ENCODE measurements around the gene GABPA. TPM values are rescaled to one million over a fixed set of nuclear protein-coding genes. Genes with fewer than 3 reads are reported as not detected.

GABPA gene
- total RNA-seq, 1 donor from 2014 or later, result 16.2 TPM

DNA sequence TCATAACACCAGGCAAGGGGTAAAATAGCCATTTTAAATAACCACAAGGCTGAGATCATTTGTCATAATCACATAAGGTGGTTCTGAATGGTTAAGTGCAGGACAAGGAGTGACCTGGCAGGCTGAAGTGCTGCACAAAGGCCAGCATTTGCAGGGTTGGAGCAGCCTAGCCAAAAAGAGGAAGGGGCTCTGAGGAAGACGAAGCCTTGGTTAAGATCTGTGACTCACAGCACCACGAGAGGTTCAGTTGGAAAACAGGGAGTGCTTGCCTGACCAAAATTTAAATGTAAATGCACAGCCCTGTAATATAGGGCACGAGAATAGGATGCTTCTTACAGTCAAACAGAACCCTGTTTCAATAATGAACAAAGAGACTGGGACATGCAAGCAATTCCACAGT is 12.1 kb upstream of the GABPA start:
- Mint-ChIP-seq H3K36me3 (ENCODE audit: unreplicated experiment) (no peaks in the 10 kb centered on the region), H3K4me1 (ENCODE audit: low read depth, unreplicated experiment) (no peaks in the 10 kb centered on the region), H3K4me3 (ENCODE audit: unreplicated experiment) (no peak overlapping the region), H3K27ac (ENCODE audit: unreplicated experiment) (no peak overlapping the region), H3K27me3 (ENCODE audit: unreplicated experiment) (no peaks in the 10 kb centered on the region), H3K9me3 (ENCODE audit: unreplicated experiment) (no peaks in the 10 kb centered on the region)
- TF ChIP-seq CTCF (IDR thresholded peaks at IDR 0.05; ENCODE audit: partially characterized antibody, unreplicated experiment), result no peak
- no peak for DNase-seq

DNA sequence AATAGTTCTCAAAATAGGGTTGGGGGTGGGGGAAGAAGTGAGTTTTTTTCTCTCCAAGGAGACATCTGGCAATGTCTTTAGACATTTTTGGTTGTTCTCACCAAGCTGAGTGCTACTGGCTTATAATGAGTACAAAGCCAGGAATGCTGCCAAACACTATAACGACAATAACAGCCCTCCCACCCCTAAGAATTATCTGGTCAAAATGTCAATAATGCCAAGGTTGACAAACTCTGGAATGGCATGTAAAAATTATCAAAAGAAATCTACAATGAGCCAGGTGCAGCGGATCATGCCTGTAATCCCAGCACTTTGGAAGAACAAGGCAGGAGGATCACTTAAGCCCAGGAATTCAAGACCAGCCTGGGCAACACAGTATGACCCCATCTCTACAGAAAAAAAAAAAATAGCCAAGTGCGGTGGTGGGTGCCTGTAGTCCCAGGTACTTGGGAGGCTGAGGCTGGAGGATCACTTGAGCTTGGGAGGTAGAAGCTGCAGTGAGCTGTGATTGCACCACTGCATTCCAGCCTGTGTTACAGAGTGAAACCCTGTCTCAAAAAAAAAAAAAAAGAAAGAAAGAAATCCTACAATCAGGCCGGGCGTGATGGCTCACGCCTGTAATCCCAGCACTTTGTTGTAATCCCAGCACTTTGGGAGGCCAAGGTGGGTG is 2.5 kb upstream of the GABPA start:
- no peak for DNase-seq
- H3K4me3 Mint-ChIP-seq (ENCODE audit: unreplicated experiment), result no peak overlapping the region
- no peak overlapping the region for H3K27ac Mint-ChIP-seq (ENCODE audit: unreplicated experiment)
- no peak for TF ChIP-seq CTCF (IDR thresholded peaks at IDR 0.05; ENCODE audit: partially characterized antibody, unreplicated experiment)
- H3K9me3 Mint-ChIP-seq (ENCODE audit: unreplicated experiment), result peaks cover 12% of the 10 kb centered on the region
- H3K4me1 Mint-ChIP-seq (ENCODE audit: low read depth, unreplicated experiment), result peaks cover 11% of the 10 kb centered on the region
- H3K36me3 Mint-ChIP-seq (ENCODE audit: unreplicated experiment), result no peaks in the 10 kb centered on the region
- H3K27me3 Mint-ChIP-seq (ENCODE audit: unreplicated experiment), result peaks cover 13% of the 10 kb centered on the region

DNA sequence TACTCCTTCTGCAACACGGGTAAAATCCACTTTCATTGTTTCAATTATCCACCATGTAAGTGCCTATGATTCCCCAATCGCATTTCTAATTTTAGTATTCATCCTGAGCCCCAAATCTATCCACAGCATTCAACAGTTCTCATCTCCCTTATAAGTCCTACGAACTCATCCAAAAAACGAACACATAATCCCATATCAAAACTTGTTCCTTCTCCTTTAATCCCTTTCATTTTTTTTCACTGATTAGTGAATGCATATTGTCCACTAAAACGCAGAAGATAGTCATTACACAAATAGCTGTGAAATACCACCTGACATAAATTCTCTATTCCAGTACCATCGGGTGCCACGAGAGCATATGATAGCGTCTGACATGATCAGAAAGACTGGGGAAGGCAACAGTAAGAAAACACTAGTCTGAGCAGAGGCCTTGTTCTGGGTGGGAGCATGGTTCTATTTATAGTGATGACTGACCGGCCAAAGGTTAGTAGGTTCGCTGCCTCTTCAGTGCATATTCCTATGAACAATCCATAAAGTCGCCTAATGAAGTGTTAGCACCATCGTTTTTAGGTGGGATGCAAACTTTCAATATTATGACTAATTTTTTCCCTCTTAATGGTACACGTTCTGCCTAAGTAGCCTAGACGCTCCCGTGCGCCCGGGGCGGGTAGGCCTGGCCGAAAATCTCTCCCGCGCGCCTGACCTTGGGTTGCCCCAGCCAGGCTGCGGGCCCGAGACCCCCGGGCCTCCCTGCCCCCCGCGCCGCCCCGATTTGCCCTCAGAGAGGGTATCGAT is 716 bp upstream of the GABPA start:
- Mint-ChIP-seq H3K4me3 (ENCODE audit: unreplicated experiment) (peak overlapping the region; percentile 99), H3K36me3 (ENCODE audit: unreplicated experiment) (no peaks in the 10 kb centered on the region), H3K27me3 (ENCODE audit: unreplicated experiment) (peaks cover 13% of the 10 kb centered on the region), H3K4me1 (ENCODE audit: low read depth, unreplicated experiment) (peaks cover 27% of the 10 kb centered on the region), H3K27ac (ENCODE audit: unreplicated experiment) (peak overlapping the region; percentile 100), H3K9me3 (ENCODE audit: unreplicated experiment) (peaks cover 12% of the 10 kb centered on the region)
- no peak for TF ChIP-seq CTCF (IDR thresholded peaks at IDR 0.05; ENCODE audit: partially characterized antibody, unreplicated experiment)
- no peak for DNase-seq

DNA sequence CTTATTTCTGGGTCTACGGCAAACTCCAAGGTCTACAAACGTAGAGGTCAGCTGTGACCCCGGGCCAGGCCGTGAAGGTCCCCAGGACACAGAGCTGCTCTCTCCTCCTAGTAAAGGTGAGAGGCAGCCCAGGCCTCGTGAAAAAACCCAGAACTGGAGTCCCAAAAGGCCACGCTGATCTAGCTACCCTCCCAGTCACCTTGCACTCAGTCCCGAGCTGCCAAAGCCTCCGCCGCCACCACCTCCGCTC is 193 bp upstream of the GABPA start:
- Mint-ChIP-seq H3K9me3 (ENCODE audit: unreplicated experiment) (peaks cover 12% of the 10 kb centered on the region), H3K4me1 (ENCODE audit: low read depth, unreplicated experiment) (peaks cover 27% of the 10 kb centered on the region), H3K36me3 (ENCODE audit: unreplicated experiment) (no peaks in the 10 kb centered on the region), H3K27ac (ENCODE audit: unreplicated experiment) (peak overlapping the region; percentile 100), H3K27me3 (ENCODE audit: unreplicated experiment) (peaks cover 13% of the 10 kb centered on the region), H3K4me3 (ENCODE audit: unreplicated experiment) (peak overlapping the region; percentile 99)
- DNase-seq, result no peak
- no peak for TF ChIP-seq CTCF (IDR thresholded peaks at IDR 0.05; ENCODE audit: partially characterized antibody, unreplicated experiment)
